Activated CD4-positive, alpha-beta T cell treated with anti-CD3 and anti-CD28 coated beads for 1 hour (primary cell): ENCODE data around the gene TEX2.

ENCODE experiments used
- DNase-seq: peaks from one replicate; pipeline ENCODE4 v3.0.0-alpha.2; 2020

TEX2 gene

GRCh38 chr17:64269687-64270649 is 6.9 kb upstream of the TEX2 start:
- DNase-seq, result no peak

DNA sequence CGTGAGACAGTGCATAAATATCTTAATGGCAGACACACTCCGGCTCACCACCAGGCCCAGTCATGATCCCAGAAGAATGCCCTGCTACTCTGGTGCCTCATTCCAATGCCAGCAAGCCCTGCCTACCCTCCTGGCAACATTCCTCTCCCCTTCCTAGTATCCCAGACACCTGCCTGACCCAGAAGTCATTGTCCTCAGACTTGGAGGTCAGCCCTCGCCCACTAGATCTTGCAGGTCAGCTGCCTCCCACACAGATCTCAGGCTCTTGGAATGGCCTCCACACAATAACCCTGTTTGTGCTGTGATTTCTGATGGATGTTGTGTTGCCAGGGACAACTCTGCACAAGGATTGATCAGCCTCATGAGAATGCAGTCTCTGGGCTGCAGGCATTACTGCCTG is 1.8 kb upstream of the TEX2 start:
- no peak for DNase-seq

GRCh38 chr17:64262198-64262999 is 661 bp downstream of the TEX2 start:
- peak; percentile 42 for DNase-seq

DNA sequence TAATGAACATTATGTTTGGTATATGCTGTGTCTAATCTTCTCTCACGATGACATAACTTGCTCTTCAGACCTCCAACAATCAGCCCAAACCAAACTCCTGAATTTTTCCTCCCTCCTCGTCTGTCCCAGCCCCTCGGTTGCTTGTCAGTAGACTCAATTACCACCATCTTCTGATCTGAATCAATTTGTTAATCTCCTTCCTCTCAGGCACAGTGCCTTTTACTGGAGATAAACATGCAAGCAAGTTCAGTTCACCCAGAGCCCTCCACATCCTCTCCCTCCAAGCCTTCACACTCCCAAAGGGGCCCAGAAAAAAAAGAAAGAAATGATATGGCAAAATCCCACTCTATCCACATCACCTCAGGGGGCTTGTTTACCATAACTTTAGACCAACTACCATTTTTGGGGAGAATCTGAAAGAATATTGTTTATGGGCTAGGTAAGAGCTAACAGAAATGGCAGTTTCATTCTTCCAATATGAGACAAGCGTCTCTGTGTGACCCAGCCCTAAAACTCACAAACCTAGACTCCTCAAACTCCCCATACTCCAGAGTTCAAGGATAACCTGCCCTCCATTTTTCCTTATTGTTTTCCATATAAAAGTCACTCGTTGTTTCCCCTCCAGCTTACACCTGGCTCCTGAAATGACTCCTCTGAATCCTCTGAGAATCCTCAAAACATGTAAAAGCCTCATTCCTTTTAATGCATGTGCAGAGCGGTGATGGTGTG is 1.5 kb downstream of the TEX2 start:
- no peak for DNase-seq

DNA sequence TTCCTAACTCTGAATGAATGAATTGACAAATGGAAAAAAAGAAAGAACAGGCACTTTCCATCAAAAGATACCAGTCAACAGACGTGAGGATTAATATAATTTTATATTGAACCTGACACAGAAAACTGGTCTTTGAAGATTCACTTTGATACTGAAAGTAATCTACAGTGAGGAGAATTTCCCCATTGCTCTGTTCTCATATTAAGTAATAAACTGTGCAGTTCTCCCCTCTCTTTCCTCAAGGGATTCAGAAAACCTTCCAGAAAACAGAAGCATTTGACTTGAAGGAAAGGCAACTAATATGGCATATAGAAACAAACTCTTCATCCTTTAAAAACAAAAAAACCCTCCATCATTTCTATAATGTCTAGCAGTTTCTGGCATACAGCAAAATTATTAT is 2.2 kb downstream of the TEX2 start:
- no peak for DNase-seq

DNA sequence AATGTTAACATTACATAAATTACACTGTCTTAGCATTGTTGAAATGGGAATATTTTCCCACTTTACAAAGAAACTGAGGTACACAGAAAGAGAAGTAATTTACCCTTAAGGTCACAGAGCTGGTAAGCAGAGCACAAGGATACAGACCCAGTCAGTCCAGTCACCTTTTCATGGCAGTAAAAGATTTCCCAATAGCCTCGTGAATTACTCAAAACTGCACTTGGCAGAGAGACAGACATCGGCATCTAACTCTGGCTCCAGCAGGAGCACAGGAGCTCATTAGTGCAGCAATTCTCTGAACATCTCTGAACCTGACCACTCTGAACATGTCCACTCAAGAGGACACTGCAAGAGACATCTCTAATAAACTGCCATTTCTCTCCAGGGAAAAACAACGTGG is 3.1 kb downstream of the TEX2 start:
- DNase-seq, result no peak

DNA sequence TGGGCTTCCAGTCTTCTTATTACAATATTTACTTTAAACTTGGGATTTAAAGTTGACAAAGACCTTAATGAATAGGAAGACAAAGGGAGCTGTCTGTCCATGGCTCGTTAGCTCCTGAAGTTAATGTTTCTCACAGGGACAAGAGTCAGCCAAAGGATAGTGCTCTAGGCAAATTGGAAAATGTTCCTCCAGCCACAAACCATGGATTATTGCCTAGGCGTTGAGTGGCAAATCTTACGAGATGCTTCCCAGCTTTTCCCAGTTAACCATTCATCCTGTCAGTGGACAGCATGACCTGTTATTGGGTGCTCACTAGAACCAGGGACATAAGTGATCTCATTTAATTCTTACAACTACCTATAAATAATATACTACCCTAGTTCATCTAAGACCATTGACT is 3.6 kb downstream of the TEX2 start:
- no peak for DNase-seq

- DNase-seq, result no peak
These were observed 5.9 kb downstream of the TEX2 start for GRCh38 chr17:64256913-64257807.

- no peak for DNase-seq
These were observed 7.3 kb downstream of the TEX2 start for GRCh38 chr17:64255764-64256163.

- DNase-seq, result no peak
These were observed 8.3 kb downstream of the TEX2 start for GRCh38 chr17:64254755-64255154.

DNA sequence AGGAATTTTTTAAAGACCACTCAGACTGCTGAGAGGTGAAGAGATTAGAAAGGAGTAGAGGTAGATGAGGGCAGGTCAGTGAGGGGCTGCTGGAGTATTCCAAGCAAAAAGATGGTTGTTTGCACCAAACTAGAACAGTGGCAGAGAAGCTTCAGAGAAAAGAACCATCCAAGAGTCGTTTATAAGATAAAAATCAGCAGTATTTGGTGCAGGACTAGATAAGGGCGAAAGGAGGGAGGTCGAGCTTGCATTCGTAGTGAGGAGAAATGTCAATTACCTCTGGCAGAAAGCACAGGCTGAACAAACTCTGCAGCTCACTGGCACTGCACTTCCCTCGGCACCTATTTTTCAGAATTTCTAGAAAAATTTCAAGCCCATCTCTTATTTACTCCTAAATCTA is 9.6 kb downstream of the TEX2 start:
- no peak for DNase-seq

GRCh38 chr17:64252831-64253230 is 10.2 kb downstream of the TEX2 start:
- no peak for DNase-seq

DNA sequence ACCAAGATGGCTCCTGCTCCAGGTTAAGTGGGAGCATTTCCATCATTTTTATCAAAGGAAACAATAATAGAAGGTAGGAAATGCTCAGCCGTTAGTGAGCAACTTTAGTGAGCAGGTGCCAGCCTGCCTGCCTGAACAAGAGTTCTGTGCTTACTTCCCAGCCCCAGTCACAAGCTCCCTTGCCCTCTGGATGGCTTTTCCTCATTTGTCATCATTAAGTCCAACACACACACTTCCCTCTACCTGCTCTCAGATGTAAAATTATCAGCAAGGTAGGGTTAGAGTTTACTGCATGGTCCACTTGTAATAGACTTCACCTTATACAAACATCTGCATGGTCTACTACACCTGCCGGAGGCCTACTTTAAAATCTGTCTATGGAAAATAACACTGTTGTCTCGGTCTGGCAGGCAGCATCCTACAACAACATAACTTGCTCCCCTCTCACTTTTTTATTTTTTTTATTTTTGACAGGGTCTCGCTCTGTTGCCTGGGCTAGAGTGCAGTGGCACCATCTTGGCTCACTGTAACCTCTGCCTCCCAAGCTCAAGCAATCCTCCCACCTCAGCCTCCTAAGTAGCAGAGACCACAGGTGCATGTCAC is 12.7 kb downstream of the TEX2 start:
- no peak for DNase-seq

- no peak for DNase-seq
These were observed 15.2 kb downstream of the TEX2 start for GRCh38 chr17:64247836-64248235.

DNA sequence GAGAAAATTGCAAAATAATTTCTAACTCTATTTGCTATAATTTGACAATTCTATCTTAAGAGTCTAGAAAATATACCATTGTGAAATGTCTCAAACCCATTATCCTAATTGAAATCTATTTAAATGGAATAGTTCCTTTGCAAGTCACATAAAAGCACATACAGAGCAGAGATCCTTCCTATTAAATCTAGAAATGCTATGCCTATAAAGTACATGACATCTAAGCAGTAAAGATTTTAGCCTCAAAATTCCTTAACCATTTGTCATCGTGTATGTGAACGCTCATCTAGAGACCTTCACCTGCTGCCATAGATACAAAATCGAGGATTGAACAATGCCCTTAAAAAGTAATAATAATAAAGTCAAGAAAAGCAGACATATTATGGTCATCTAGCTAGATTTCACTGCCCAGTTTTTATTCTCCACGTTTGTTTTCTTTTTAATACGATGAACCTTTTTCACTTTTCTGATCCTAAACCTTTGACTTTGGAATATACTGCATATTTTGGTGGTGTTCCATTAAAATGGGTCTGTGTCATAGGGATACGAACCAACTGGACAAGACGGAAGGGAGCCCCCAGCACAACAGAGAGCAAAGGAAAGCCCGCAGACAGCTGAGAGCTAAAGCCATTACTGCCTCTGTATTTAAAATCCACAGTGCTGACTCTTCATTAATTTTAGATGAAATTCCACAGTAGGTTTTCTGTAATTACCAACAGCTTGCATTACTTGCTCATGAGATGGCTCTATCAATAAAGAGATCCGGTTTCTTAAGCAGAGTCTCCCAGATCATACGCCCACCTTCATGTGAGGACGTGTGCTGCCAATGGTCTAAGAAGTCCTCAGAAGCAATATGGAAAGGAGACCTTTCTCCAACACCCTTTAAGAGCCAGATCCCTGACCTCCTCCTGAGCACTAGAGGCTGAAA is 17.6 kb downstream of the TEX2 start:
- no peak for DNase-seq

DNA sequence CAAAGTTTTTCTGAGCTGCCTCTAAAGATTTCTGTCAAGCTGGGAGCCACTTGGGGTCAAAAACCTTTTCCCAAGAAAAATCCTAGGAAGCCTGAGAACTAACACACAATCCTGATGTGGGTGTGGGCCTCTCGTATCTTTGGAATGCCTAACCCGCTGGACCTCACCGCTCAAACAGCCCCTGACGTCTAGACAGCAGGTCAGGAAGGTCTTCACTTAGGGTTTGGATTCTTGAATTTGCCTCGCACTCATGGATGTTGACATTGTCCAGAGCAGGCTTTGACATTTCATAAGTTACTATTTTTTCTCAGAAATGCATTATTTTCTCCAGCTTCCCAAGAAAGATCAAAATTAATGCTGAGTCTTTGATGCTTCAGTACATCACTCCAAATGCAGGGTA is 18.9 kb downstream of the TEX2 start:
- DNase-seq, result no peak

- no peak for DNase-seq
These were observed 19.7 kb downstream of the TEX2 start for GRCh38 chr17:64243340-64243739.

- no peak for DNase-seq
These were observed 20.4 kb downstream of the TEX2 start for GRCh38 chr17:64242633-64243032.

- DNase-seq, result no peak
These were observed 22.2 kb downstream of the TEX2 start for GRCh38 chr17:64240741-64241347.

GRCh38 chr17:64240261-64240740 is 22.8 kb downstream of the TEX2 start:
- DNase-seq, result no peak
